HFF-Myc (cell line): ENCODE results near the gene CDH4.

Experiments used
- DNase-seq: peaks from one replicate; pipeline ENCODE4 v3.0.0-alpha.2; 2011; ENCODE audit warnings: low read depth; ENCODE audit errors: extremely low read depth
- H3K4me3 ChIP-seq: replicated peaks from 2 replicates; pipeline ENCODE4 v1.5.1; 2011; ENCODE audit warnings: low read depth, mild to moderate bottlenecking, control low read depth, low read length
- CTCF ChIP-seq: IDR thresholded peaks from 2 replicates; pipeline ENCODE4 v1.5.1; 2012; ENCODE audit warnings: mild to moderate bottlenecking, low read depth, low read length, control low read depth; ENCODE audit errors: missing control alignments

The CDH4 gene

DNA sequence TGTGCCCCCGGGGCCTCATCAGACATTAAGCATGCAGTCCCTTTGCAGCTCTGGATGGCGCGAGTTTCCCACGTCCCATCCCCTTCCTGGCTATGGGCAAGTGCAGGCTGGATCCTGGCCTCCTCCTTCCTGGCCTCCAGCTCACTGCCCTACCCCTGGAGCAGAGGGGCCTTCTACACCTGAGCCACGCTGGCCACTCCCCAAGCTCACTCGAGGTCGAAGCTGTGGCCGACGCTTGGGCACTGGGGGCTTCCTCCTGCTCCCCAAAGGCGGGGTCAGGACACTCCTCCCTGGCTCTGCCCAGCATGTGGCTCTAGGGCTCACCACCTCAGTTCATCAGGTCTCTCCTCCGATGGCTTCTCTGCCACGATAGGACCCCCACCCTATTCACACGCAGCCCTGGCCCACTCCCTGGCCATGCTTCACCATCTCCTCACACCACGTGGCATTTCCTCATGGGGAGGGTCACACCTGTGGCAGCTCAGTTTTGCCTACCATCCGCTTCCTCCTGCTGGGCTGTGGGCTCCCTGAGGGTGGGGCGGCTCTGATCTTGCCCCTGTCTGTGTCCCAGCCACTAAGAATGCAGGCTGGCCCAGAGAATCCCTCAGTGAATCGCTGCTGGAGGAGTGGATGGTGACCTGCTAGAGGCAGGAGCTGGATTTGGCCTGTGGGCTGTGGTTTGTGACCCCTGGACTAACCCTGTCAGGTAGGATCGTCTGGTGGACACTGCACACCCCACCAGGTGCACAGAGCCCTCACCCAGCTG lies 532.9 kb downstream of the CDH4 start:
- H3K4me3 ChIP-seq, result no peak overlapping the region
- TF ChIP-seq CTCF, result no peak
- DNase-seq, result no peak

DNA sequence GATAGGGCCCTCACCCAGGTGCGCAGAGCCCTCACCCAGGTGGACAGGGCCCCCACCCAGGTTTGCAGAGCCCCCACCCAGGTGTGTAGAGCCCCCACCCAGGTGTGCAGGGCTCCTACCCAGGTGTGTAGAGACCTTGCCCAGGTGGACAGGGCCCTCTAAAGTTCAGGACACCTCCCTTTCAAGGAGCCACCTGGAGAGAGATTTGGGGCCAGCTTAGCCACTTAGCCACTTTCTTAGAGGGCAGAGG lies 533.4 kb downstream of the CDH4 start:
- no peak overlapping the region for H3K4me3 ChIP-seq
- no peak for TF ChIP-seq CTCF
- no peak for DNase-seq

GRCh38 chr20:61786230-61786629 lies 534.2 kb downstream of the CDH4 start:
- DNase-seq, result no peak
- TF ChIP-seq CTCF, result no peak

DNA sequence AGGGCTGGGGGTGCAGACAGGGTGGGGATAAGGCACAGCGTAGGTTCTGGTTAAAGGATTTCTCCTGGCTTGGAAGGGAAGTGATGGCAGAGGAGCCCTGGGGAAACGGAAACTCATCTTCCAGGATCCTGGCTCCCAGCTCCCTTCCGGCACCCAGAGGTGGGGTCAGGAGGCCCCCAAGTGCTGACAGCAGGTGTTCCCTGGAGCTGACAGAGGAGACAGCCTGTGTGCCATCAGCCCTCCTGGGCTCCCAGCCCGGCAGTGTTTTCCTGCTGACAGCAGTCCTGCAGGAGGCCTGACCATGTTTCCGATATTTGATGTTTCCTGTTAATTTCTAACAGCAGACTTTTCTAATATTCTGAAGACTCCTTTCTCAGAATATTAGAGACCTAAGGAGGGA lies 536.3 kb downstream of the CDH4 start:
- no peak for DNase-seq
- no peak overlapping the region for H3K4me3 ChIP-seq
- TF ChIP-seq CTCF, result no peak

More at GRCh38 chr20:61786230-61786629, 534.2 kb downstream of the CDH4 start:
- no peak overlapping the region for H3K4me3 ChIP-seq

DNA sequence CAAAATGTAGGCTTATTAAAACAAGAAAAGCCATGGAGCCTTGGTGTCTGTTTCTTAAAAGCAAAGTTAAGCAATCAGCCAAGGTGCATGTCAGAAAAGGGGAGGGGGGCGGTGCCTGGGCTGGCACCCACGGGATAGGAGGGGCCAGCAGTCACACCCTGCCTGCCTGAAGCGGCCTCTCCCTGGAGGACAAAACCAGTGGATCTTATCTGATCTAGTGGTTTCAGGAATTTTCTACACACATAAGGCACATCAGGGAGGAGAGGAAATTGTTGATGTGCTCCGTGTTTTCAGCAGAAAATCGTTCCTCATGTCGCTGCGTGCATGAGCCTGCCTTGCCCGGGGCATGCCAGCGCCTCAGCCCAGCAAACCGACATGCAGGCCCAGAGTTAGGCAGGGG lies 537.3 kb downstream of the CDH4 start:
- TF ChIP-seq CTCF, result no peak
- no peak overlapping the region for H3K4me3 ChIP-seq
- no peak for DNase-seq

DNA sequence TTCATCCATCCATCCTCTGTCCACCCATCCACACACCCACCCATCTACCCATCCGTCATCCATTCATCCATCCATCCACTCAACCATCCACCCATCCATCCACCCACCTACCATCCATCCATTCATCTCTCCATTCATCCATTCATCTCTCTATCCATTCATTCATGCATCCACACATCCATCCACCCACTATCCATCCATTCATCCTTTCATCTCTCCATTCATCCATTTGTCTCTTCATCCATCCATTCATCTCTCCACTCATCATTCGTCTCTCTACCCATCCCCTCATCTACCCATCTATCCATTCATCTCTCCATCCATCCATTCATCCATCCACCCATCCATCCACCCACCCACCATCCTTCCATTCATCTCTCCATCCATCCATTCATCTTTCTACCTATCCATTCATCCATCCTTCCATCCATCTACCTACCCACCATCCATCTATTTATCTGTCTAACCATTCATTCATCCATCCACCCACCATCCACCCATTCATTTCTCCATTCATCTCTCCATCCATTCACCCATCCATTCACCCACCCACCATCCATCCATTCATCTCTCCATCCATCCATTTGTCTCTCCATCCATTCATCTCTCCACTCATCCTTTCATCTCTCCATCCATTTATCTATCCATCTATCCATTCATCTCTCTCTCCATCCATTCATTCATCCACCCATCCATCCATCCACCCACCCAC lies 538.2 kb downstream of the CDH4 start:
- no peak for DNase-seq
- no peak overlapping the region for H3K4me3 ChIP-seq
- TF ChIP-seq CTCF, result no peak

DNA sequence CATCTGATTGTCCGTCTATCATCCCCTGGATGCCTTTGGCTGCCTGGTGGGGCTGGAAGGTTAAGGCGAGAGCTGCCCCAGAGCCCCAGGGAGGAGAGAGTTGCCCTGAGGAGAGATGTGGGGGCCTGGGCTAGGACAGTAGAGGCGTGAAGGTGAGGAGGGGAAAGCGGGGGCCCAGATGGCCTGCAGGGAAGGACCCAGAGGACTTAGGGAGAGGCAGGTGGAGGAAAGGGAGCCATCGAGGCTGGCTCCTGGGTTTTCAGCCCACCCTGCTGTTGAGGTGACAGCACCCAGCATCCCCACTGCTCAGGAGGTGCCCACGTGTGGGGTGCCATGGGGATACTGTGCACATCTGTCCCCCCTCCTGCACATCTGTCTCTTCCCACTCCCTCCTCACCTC lies 539.9 kb downstream of the CDH4 start:
- no peak for TF ChIP-seq CTCF
- no peak for DNase-seq
- no peak overlapping the region for H3K4me3 ChIP-seq
